Activated T-helper 1 cell treated with anti-CD3 and anti-CD28 coated beads, Interleukin-2, amount 50 U/mL, for 16 hours (primary cell): Measurements from ENCODE around the gene RANBP2.
A peak's percentile ranks its signal among the peaks of the same experiment; 100 is the strongest.

Experiments
- DNase-seq, 2 donors: peaks; one replicate each; pipeline ENCODE4 v3.0.0-alpha.2; 2020; ENCODE audit warnings: low read depth in 1 of 2, low spot score in 1 of 2

The RANBP2 gene

DNA sequence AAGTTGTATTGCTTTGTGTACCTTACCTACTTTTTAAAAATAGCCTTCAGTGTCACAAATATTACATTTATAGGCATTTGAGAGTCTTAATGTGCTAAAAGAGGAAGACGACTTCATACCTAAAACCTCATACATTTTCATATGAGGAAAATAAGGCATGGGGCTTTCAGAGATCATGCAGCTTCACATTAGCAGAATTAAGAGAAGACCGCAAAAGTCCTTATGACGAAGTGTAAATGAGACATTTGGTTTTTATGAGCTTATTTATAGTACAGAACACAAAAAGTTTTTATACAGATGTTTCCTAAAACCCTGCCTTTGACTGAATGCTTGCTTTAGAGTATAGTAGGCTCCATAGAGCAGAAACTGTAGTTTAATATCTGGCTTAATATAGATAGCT, 57.2 kb downstream of the RANBP2 start:
- DNase-seq = no peak

GRCh38 chr2:108778857-108779256, 59.6 kb downstream of the RANBP2 start:
- DNase-seq = no peak

DNA sequence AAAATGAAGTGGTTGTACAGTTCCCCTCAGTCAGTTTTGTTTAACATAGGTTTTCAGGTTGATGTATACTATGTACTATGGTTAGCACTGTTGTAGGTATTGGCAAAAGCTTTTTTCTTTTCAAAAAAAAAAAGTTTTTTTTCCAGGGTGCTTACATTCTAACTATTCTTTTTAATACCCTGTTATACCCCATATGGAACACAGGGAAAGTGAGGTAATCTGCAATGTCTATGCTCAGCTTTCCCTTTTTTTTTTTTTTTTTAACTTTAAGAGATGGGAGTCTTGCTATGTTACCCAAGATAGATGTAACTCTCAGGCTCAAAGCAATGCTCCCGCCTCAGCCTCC, 66.7 kb downstream of the RANBP2 start:
- no peak for DNase-seq

- peak; percentile 81 to 83 for DNase-seq
Measured at GRCh38 chr2:108786354-108787215, 67.3 kb downstream of the RANBP2 start, which contains the start of gene CCDC138. TSS of gene CCDC138 (plus strand) at chr2:108786771. CDS start at chr2:108786823, 52 bp downstream.

GRCh38 chr2:108787216-108787541, 67.9 kb downstream of the RANBP2 start:
- no peak for DNase-seq

DNA sequence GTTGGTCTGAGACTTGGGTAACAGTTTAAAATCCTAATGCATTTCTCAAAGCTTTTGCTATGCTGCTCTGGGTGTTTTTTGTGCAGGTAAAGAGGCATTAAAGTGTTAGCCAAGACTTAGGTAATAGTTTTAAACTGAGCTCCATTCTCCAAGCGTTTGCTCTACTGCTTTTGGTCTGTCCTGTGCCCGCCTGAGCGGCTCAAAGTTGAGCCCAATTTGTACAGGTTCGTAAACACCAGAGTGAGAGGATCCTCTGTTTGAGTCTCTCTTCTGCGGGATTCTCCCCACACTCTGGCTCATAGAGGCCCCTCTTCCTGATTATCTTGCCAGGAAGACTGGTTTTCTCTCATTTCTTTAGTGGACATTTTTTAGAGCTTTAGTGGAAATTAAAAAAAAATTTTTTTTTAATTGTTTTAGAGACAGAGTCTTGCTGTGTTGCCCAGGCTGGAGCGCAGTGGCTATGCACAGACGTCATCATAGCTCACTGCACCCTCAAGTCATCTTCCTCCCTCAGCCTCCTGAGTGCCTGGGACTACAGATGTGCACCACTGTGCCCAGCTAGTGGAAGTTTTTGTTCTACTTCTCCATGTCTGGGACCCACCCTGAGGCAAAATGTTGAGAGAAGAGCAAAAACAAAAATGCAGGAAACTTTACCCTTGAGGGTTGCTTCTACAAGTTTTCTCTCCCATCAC, 83.9 kb downstream of the RANBP2 start:
- DNase-seq = no peak

GRCh38 chr2:108805032-108805431, 85.8 kb downstream of the RANBP2 start:
- DNase-seq = no peak

DNA sequence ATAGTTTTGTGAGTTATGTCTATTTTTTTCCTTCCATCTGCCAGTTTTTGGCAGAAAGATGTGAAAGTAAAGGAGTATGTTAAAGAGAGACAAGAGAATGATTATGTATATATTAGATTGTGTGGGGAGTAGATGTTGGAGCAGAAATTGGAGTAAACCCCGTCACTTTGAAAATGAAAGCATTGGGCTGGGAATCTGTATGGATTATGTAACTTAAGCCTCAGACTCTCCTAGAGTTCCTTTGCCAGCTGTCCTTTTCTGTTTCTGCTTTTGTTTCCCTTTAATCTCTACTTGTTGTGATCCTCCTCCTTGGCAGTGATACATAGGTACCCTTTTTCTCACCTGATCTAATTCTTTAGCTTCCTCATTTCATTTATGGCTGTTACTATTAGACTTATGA, 86.5 kb downstream of the RANBP2 start:
- no peak for DNase-seq

DNA sequence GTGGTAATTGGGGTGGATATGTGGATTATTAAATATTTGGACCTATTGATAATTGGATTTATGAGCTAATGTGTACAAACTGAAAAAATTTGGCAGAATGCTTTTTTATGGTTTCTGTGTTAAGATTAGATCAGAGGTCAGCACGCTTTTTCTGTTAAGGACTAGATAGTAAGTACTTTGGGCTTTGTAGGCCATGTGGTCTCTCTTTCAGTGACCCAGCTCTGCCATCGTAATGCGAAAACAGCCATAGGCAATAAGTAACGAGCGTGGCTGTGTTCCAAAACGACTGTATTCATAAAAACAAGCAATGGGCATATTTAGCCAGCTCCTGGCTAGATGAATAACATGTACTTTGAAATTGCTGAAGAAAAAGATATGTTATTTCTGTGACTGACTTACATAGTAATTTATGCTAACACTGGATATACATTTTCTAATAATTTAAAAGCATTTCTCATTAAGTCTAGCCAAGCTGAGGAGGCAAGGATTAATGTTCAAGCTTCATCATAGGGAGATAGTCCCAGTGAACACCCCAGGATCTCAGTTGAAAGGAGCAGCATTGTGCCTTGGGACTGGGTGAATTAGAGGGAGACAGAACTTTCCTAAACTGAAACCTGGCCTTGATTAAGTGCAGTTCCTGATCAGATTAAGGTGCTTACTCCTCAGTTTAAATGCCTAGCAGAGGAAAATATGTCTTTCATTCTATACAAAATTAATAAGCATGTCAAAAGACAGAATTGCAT, 87.3 kb downstream of the RANBP2 start:
- DNase-seq = no peak

DNA sequence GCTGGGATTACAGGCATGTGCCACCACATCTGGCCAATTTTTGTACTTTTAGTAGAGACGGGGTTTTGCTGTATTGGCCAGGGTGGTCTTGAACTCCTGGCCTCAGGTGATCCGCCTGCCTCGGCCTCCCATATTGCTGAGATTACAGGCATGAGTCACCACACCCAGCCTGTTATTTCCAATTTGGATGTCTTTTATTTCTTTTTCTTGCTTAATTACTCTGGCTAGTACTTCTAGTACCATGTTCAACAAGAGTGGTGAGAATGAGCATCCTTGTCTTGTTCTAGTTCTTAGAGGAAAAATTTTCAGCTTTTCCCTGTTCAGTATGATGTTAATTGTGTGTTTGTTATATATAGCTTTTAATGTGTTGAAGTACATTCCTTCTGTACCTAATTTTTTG, 90.7 kb downstream of the RANBP2 start:
- DNase-seq = no peak

DNA sequence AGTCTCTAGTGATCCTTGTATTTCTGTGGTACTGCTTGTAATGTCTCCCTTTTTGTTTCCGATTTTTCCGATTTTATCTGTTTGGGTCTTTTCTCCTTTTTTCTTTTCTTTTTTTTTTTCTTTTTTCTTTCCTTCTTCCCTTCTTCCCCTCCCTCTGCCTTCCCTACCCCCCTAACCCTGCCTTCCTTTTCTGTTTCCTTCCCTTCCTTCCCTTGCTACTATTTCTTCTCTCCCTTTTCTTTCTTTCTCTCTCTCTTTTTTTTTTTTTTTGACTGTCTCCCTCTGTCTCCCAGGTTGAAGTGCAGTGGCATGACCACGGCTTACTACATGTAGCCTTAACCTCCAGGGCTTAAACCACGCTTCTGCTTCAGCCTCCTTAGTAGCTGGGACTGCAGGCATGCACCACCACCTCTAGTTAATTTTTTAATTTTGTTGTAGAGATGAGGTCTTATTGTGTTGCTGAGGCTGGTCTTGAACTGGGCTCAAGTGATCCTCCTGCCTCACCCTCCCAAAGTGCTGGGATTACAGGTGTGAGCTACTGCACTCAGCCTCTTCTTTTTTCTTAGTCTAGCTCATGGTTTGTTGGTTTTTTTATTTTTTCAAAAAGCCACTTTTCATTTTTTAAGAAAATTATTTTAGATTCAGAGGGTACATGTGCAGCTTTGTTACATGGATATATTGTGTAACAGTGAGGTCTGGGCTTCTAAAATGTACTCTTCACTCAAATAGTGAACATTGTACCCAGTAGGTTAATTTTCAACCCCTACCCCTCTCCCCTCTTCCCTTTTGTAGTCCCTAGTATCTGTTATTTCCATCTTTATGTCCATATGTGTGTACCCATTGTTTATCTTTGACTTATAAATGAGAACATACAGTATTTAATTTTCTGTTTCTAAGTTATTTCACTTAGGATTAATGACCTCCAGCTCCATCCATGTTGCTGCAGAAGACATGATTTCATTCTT, 92.0 kb downstream of the RANBP2 start:
- no peak for DNase-seq

DNA sequence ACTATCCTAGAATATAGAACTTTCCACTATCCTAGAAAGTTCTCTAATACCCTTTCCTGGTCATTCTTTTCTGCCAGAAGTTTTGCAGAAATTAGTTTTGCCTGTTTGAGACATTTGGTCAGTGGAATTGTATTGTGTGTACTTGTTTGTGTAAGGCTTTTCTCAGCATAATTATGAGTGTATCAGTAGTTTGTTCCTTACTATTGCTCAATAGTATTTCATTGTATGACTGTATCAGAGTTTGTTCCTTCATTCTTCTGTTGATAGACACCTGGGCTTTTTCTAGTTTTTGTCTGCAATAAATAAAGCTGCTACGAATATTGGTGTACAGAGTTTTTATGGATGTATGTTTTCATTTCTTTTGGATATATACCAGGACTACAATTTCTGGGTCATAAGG, 94.5 kb downstream of the RANBP2 start:
- no peak for DNase-seq

DNA sequence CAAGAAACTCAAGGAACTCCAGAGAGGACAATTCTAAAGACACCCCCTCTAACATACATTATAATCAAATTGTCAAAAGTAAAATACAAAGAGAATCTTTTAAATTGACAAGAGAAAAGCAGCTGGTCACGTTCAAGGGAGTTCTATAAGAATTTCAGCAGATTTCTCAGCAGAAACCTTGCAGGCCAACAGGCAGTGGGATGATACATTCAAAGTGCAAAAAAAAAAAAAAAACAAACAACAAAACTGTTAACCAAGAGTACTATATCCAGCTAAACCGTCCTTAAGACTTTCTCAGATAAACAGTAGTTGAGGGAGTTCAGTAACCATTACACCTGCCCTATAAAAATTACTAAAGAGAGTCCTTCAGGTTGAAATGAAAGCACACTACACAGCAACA, 101.2 kb downstream of the RANBP2 start:
- no peak for DNase-seq

GRCh38 chr2:108823286-108823685, 104.0 kb downstream of the RANBP2 start:
- no peak for DNase-seq

DNA sequence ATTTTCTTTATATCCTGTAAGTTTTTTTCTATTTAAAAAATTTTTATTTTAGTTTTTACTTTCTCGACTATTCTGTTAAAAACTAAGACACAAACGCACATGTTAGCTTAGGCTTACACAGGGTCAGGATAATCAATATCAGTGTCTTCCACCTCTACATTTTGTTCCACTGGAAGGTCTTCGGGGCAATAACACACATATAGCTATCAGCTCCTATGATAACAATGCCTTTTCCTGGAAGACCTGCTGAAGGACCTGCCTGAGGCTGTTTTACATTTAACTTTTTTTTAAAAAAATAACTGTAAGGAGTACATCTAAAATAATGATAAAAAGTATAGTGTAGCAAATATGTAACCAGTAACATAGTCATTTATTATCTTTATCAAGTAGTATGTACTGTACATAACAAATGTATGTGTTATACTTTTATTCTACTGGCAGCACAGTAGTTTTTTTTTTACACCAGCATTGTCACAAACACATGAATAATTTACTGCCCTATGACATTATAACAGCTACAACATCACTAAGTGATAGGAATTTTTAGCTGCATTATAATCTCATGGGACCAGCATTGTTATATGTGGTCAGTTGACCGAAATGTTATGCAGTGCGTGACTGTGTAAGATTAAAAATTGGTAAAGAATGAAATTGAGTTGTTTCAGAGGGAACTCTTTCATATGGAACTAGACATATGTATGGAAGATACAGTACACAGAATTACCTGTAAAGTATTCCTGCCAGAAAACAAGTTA, 105.2 kb downstream of the RANBP2 start:
- no peak for DNase-seq

- no peak for DNase-seq
Measured at GRCh38 chr2:108825254-108825653, 106.0 kb downstream of the RANBP2 start.

GRCh38 chr2:108825736-108826135, 106.5 kb downstream of the RANBP2 start:
- DNase-seq = no peak

DNA sequence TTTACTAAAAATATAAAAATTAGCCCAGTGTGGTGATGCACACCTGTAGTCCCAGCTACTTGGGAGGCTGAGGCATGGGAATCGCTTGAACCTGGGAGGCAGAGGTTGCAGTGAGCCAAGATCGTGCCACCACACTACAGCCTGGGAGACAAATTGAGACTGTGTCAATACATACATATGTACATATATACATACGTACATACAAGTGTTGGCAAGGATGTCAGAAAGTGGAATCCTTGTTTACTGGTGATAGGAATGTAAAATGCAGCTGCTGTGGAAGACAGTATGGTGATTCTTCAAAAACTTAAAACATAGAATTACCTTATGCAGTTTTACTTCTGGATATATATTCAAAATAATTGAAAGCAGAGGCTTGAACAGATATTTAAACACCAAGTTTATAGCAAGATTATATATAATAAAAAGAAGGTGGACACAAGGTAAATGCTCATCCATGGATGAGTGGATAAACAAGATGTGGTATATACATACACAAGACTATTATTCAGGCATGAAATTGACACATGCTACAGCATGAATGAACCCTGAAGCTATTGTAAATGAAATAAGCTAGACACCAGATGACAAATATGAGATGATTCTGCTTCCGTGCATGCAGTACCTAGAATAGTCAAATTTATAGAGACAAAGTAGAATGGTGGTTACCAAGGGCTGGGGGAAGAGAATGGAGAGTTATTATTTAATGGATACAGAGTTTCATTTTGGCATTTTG, 110.5 kb downstream of the RANBP2 start:
- no peak for DNase-seq

- DNase-seq = no peak
Measured at GRCh38 chr2:108833219-108833618, 113.9 kb downstream of the RANBP2 start.
